ENCODE results near the gene NID2. TPM values are rescaled to one million over a fixed set of nuclear protein-coding genes. Genes with fewer than 3 reads are reported as not detected.
A peak's percentile ranks its signal among the peaks of the same experiment; 100 is the strongest.

Gene NID2
- total RNA-seq, 1 donor from 2014 or later, result 125 TPM

- peak; percentile 70 for ATAC-seq
- DNase-seq (ENCODE audit: low spot score), result no peak
- intact Hi-C loops (cut with DNase I), result no loop called here
Measured at GRCh38 chr14:52060080-52060479, 8.8 kb downstream of the NID2 start.

DNA sequence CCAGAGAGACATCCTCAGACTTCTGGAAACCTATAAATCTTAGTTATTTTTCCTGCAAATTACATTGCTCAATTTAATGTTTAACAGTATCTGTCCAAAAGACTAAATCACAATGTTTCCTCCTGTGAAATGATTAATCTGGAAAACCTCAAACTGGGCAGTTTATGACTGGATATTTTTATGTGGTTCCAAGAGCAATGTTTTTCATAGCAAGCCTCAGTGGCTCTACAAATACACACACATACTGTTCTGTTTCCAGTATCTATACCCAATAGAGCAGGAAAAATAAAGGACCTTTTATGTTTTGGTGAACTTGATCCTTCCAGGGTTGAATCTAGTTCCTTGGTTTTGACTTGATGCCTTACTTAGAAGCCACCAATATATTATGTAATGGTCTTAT lies 9.2 kb downstream of the NID2 start:
- DNase-seq (ENCODE audit: low spot score), result no peak
- ATAC-seq, result peak; percentile 80
- intact Hi-C loops (cut with DNase I), result no loop called here

GRCh38 chr14:52058341-52058740 lies 10.5 kb downstream of the NID2 start:
- intact Hi-C loops (cut with DNase I), result no loop called here
- no peak for ATAC-seq
- no peak for DNase-seq (ENCODE audit: low spot score)

- ATAC-seq (no peak), DNase-seq (ENCODE audit: low spot score) (no peak)
- intact Hi-C loops (cut with DNase I), result no loop called here
Measured at GRCh38 chr14:52055167-52055566, 13.7 kb downstream of the NID2 start.

DNA sequence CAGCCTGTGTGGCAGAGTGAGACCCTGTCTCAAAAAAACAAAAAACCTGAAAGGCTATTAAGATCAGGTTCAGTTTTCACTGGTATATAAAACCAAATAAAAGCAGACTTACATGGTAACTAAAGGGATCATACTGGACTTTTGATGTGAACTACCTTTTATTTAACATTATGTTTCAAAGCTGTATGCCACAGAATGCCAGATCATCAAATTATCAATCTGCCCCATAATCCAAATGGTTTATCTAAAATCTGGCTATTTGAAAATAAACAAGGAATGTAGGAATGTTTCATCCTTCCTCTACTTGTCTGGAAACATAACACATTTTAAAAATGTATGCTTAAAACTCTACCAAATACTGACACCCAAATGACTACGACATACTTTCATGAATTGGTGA lies 14.2 kb downstream of the NID2 start:
- ATAC-seq, result no peak

DNA sequence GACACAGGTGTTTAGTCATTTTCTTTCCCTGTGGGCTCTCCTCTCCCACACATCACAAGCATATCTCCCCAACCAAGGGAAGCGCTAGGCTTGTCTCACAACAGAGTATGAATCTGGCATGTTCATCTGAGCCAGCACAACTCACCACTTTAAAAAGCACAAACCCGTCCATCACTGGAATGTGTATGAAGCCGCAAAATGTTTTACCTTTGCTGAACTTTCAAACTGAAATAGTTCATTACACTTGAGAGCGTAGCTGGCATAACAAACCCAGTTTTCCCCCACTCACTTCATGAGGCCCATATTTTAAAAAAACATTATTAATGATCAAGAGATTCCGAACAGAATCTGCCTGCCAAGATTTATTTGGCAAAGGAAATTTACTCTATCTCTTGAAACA lies 15.8 kb downstream of the NID2 start:
- ATAC-seq (peak; percentile 60), DNase-seq (ENCODE audit: low spot score) (no peak)
- intact Hi-C loops (cut with DNase I), result no loop called here

More for the DNA sequence above, 14.2 kb downstream of the NID2 start:
- intact Hi-C loops (cut with DNase I), result no loop called here
- DNase-seq (ENCODE audit: low spot score), result no peak

DNA sequence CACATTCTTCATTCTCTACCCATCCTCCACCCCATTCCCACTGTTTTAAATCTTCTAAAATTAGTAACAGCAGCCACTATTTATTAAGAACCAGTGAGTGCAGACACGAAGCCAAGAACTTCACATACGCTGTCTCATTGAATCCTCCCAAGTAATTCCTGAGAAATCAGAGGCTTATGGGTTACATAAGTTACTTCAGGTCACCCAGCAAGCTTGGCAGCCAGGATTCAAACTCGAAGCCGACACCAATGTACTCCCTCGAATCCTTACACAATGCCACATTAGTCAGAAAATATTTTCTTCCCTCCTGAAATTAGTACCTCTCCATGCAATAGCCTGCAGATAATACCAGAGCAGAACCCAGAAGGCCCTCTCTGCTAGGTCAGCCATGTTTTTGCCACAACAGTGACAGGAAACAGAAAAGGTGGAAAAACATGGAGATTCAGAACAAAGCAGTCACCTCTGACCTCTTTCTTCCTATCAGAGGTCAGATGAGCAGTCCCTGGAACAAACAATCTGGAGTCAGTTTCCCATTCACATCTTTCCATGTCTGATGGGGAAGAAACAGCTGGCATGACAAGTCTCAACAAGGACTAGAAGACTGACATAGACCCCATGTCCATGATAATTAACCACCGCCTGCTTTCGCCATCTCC lies 16.4 kb downstream of the NID2 start:
- ATAC-seq (peak; percentile 53), DNase-seq (ENCODE audit: low spot score) (no peak)
- intact Hi-C loops (cut with DNase I), result no loop called here

DNA sequence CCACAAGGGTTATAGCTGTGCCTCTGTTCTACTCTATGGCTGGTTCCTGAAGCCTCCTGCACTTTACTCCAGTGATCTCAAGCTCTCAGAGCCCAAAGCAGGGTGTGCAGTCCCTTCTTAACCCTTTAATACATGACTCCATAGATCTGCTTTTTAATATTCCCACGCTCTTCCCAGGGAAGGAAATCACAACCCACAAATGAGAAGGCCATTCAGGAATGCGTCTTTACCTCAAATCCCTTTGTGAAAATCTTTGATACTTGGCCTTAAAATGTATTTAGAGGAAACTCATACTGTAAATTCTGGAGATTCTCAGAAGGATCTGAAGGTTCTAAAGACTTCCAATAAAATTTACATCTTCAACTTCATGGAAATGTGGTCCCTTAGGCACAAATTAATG lies 17.0 kb downstream of the NID2 start:
- peak; percentile 13 for ATAC-seq
- intact Hi-C loops (cut with DNase I), result no loop called here
- no peak for DNase-seq (ENCODE audit: low spot score)

DNA sequence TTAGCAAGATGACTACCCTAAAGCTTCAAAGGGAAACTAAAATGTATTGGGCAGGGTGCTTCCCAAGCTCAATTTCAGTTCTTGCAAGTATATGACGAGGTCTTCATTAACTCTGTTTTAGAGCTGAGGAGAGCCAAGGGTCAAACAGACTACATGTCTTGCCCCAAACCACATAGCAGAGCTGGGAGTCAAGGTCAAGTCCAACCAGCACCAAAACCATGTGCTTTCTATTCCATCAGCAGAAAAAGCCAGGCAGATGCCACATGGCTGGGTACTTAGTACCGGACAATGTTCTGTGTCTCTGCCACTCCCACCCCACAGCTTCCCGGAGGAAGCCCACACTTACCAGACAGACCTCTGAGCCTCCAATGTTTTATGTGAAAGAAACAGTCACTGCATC lies 17.6 kb downstream of the NID2 start:
- ATAC-seq (peak; percentile 6), DNase-seq (ENCODE audit: low spot score) (no peak)
- intact Hi-C loops (cut with DNase I), result no loop called here

- intact Hi-C loops (cut with DNase I), result no loop called here
- DNase-seq (ENCODE audit: low spot score) (no peak), ATAC-seq (no peak)
Measured at GRCh38 chr14:52049721-52050588, 18.9 kb downstream of the NID2 start.

GRCh38 chr14:52049271-52049670 lies 19.6 kb downstream of the NID2 start:
- ATAC-seq (no peak), DNase-seq (ENCODE audit: low spot score) (no peak)
- intact Hi-C loops (cut with DNase I), result no loop called here

DNA sequence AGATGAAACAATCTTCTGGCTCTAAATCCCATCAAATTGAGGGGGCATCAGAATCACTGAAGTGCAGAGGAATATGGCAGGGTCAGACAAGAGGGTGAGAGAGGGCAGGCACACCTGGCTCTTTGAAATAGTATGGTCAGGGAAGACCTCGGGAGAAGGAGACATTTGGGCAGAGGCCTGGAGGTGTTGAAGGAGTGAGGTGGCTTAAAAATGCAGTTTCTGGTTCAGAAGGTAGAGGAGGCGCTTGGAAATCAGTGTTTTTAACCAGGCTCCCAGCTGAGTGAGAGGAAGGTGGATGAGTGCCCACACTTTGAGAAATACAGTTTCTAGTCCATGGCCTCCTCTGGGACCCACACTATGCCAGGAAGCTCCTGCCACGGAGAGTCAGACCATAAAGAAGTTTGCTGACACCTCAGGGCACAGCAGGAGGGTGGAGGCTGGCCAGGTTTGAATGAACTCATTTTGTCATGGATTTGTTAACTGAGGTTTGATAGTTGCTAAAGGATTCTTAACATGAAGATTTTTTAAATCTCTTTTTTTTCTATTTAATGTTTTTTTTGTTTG lies 20.1 kb downstream of the NID2 start:
- intact Hi-C loops (cut with DNase I), result no loop called here
- ATAC-seq (peak; percentile 47), DNase-seq (ENCODE audit: low spot score) (no peak)

DNA sequence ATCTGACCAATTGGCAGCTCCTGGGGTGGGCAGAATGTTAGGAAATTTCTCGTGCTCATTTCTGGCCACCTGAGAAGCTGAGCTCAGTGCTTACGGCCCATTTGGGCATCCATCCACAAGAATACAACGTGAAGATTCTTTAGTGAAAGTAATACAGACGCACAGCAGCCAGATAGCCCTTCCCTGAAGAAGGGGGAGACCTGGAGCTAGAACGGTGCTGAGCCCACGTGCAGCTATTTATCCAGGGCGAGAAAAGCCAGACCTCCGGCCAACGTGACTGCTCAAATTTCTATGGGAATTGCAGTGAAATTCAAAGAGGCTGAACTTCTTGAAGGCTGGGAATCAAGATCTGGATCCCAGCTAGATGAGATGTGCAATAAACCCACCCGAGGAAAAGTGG lies 20.7 kb downstream of the NID2 start:
- intact Hi-C loops (cut with DNase I), result no loop called here
- DNase-seq (ENCODE audit: low spot score) (no peak), ATAC-seq (peak; percentile 38)

GRCh38 chr14:52046376-52046917 lies 22.4 kb downstream of the NID2 start:
- intact Hi-C loops (cut with DNase I), result no loop called here
- ATAC-seq (no peak), DNase-seq (ENCODE audit: low spot score) (no peak)

GRCh38 chr14:52044791-52045522 lies 23.9 kb downstream of the NID2 start:
- peak; percentile 56 for ATAC-seq
- intact Hi-C loops (cut with DNase I), result no loop called here
- DNase-seq (ENCODE audit: low spot score), result no peak

DNA sequence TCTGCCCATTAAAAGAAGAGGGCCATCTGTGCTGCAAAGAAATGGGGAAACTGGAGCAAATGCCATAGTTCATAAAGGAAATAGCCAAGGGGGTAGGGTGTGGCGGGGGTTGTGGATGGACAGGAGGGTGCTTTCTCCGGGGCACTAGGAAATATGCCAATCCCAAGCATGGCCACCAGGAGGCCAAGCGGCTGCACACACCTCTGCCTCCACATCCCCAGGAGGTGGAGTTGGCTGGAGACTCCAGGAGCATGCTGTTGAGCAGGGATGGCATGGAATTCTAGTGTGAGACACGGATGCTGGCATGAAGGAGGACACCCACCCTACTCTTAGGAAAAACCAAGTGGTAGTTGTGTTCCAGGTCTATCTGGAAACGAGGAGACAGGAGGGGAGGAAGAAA lies 25.2 kb downstream of the NID2 start:
- no peak for ATAC-seq
- DNase-seq (ENCODE audit: low spot score), result no peak
- intact Hi-C loops (cut with DNase I), result no loop called here

GRCh38 chr14:52042371-52043289 lies 26.2 kb downstream of the NID2 start:
- ATAC-seq (no peak), DNase-seq (ENCODE audit: low spot score) (no peak)
- intact Hi-C loops (cut with DNase I), result no loop called here

GRCh38 chr14:52040598-52040997 lies 28.3 kb downstream of the NID2 start:
- ATAC-seq, result no peak
- no peak for DNase-seq (ENCODE audit: low spot score)
- intact Hi-C loops (cut with DNase I), result no loop called here
